Dermis blood vessel endothelial cell (primary cell): ENCODE data around the gene SEBOX. TPM values are rescaled to one million over a fixed set of nuclear protein-coding genes. Genes with fewer than 3 reads are reported as not detected.

Experiments used
- DNase-seq: peaks from one replicate; pipeline ENCODE4 v3.0.0; 2010
- total RNA-seq: library from RNA; depleted of rRNA; stranded (reverse); fragments of >200 nt; gene quantifications from 2 replicates; pipeline ENCODE4 v1.2.3, GENCODE V29; 2014

SEBOX gene
- total RNA-seq, 1 donor from 2014 or later, result not detected

DNA sequence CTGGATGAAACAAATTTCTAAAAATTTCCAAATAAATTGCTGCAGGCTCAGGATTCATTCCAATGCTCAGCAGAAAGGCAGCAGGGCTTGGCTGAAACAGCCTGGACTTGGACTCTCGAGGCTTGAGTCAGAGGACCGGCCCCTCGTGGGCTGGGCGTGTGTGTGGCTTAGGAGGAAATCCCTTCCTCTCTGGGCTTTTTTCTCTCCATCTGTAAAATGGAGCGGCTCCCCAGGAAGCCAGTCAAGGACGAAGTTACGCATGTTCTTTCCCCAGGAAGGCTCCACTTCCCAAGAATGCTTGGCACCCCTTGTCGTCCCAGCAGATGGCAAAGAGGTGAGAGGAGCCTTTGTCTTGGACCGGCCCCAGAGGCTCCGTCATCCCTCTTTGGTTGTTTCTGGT, 27.5 kb upstream of the SEBOX start:
- DNase-seq, result peak; percentile 87

DNA sequence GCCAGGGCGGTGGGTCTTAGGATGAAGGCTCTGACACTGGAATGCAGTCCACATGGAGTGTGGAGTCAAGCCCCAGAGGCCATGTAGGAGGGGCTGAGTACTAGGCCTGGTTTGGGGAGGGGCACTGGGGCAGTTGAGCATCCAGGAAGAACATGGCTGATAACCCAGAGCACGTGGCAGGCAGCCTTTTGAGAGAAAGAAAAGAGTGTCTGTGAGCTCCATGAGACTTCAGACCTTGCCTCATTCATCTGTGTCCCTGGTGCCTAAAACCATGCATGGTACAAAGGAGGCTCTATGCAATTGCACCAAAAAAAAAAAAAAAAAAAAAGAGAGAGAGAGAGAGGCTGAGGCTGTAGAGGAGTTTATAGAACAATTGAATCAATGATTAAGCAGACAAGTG, 26.4 kb upstream of the SEBOX start:
- DNase-seq, result no peak

DNA sequence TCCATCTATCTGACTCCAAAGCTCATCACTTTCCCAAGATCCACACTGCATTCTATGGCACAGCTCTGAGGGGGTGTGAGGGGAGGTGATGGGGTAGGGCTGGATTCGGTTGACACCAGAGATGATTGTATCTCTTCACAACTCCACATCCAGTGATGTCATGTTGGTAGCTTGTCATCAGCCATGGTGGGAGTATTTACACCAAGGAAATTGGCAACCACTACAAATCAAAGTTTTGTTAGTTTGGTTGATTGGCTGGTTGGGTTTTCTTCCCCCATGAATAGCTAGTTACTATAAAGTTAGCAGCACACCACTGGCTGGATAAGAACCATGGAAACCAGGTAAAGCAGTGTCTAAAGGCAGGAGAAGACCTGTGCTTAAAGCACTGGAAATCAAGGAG, 26.0 kb upstream of the SEBOX start:
- DNase-seq, result no peak

DNA sequence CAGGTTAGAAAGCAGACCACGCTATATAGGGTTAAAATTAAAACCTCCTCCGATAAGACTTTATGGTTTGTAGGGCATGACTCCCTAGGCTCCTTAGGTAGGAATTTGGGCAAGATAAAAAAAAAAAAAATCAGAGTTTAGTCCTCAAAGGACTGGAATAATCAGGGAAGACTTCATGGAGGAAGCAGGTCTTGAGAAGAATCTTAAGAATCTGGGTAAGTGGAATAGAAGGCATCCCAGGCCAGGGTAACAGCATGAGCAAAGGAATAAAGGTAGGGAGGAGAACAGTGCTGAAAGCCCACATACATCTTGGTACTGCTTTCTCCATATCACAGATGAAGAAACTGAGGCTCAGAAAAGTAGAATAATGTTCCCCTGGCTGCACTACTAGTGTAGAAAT, 25.6 kb upstream of the SEBOX start:
- DNase-seq, result no peak

DNA sequence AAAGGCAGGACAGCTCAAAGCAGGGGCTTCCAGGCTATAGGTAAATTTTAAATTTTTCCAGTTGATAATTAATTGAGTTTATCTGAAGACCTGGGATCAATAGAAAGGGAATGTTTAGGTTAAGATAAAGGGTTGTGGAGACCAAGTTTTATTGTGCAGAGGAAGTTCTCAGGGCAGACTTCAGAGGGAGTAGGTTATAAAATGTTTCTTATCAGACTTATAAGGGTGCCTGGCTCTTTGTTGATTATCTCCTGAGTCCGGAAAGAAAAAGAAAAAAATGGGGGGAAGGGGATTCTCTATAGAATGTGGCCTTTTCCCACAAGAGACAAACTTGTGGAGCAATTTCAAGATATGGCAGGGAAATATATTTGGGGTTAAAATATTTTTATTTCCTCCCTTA, 25.1 kb upstream of the SEBOX start:
- DNase-seq, result no peak

DNA sequence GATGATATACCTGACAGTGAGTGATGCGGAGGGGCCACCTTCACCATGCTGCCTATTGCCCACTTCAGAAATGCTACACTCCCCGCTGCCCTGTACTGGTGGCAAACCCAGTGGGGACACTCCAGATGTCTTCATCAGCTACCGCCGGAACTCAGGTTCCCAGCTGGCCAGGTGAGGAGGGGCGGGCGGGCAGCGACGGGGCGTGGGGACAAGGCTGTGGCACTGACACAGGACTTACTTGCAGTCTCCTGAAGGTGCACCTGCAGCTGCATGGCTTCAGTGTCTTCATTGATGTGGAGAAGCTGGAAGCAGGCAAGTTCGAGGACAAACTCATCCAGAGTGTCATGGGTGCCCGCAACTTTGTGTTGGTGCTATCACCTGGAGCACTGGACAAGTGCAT, 23.1 kb upstream of the SEBOX start:
- DNase-seq, result no peak

DNA sequence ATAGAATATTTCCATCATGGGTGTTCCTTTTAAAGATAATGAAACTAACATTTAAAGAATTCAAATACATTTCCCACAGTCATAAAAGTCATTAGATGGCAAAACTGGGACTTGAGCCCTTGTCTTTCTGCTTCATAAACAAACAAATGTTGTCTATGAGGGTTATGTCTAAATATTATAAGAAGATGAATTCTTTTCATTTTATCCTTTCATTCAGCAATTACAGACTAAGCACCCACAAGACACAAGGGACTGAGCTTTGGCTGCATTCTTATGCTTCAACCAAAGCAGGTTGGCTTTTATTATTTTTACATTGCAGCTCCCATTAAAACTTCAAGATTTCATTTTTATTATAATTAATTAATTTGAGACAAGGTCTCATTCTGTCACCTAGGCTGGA, 21.4 kb upstream of the SEBOX start:
- DNase-seq, result no peak

DNA sequence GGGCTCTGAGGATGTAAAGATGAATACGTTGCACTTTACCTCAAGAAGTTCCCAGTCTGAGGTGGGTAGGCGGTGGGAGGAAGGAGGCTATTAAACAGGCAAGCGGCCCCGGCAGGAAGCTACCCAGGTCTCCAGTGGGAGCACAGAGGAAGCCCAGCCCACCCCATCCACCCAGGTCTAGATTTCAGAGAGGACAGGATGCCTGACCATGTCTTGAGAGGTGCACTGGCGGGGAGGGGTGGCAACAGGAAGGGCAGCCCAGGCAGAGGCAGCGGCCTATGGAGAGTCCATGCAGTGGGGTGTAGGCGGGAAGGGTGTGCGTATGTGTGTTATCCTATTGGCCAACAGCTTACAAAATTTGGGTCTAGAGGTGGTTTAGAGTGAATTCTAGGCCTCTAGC, 20.4 kb upstream of the SEBOX start:
- DNase-seq, result no peak

DNA sequence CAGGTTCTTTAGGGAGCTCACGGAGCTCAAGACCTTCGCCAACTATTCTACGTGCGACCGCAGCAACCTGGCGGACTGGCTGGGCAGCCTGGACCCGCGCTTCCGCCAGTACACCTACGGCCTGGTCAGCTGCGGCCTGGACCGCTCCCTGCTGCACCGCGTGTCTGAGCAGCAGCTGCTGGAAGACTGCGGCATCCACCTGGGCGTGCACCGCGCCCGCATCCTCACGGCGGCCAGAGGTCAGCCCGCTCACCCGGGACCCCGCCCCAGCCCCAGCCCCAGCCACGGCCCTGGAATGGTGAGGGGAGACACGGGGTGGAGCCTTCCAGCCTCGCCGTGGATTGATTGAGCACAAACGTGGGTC, 20.0 kb upstream of the SEBOX start:
- no peak for DNase-seq

DNA sequence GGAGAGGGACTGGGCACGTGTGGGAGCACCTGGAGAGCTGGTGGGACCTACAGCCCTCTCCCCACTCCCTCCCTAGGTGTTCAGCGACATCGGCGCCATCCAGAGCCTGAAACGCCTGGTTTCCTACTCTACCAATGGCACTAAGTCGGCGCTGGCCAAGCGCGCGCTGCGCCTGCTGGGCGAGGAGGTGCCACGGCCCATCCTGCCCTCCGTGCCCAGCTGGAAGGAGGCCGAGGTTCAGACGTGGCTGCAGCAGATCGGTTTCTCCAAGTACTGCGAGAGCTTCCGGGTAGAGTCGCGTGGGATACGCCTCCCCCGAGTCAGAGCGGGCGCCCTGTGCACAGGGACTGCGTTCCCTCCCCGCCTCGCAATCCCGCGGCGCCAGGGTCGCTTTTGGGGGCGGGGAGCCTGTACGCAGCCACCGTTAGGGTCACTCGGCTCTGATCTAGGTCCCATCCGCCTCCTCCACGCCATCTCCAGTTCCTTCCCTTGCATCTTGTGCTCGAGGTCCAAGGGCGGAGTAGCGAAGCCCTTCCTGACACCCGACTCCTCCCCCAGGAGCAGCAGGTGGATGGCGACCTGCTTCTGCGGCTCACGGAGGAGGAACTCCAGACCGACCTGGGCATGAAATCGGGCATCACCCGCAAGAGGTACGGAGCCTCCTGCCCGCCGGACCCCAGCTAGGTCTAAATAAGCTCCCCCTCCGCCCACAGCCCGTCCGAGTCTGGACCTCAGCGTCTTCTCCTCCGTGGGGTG, 19.5 kb upstream of the SEBOX start:
- peak; percentile 61 for DNase-seq

DNA sequence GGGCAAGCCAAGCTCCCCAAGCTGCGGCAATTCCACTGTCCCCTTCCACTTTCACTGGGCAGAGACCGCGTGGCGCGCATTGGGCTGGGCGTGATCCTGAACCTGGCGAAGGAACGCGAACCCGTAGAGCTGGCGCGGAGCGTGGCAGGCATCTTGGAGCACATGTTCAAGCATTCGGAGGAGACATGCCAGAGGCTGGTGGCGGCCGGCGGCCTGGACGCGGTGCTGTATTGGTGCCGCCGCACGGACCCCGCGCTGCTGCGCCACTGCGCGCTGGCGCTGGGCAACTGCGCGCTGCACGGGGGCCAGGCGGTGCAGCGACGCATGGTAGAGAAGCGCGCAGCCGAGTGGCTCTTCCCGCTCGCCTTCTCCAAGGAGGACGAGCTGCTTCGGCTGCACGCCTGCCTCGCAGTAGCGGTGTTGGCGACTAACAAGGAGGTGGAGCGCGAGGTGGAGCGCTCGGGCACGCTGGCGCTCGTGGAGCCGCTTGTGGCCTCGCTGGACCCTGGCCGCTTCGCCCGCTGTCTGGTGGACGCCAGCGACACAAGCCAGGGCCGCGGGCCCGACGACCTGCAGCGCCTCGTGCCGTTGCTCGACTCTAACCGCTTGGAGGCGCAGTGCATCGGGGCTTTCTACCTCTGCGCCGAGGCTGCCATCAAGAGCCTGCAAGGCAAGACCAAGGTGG, 16.3 kb upstream of the SEBOX start:
- DNase-seq, result peak; percentile 80

DNA sequence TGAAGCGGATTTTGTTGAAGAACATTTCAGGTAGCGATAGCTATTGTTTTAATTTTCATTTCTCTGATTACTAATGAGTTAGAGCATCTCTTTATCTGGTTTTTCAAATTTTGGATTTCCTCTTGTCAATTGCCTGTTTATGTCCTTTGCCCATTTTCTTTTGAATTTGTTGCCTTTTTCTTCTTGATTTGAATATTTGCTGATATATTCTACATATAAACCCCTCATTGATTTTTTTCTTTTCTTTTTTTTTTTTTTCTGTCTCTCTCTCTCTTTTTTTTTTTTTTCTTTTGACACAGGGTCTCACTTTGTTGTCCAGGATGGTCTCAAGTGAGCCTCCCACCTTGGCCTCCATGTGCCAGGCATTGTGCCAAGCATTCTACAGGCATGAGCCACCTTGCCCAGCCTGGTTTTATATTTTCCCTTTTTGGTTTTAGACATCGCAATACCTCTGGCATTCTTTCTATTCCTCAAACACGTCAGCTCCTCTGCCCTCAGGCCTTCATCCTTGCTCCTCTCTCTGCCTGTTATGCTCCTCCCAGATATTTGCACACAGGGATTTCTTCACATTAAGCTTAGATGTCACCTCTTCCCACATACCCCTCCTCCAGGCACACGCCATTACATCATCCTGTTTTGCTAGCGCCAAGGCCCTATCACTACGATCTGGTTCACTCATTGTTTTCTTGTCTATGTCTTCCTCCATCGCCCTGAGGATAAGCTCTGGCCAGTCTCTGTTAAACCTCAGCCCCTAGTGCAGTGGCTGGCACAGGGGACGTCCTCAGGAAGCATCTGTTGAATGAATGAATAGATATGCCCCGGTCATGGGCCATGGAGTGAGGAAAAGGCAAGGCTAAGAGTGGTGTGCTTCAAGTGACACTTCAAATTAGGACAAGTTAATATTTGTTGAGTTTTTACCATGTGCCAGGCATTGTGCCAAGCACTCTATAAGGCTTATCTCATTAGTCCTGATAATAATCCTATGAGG, 15.1 kb upstream of the SEBOX start:
- DNase-seq, result peak; percentile 73

DNA sequence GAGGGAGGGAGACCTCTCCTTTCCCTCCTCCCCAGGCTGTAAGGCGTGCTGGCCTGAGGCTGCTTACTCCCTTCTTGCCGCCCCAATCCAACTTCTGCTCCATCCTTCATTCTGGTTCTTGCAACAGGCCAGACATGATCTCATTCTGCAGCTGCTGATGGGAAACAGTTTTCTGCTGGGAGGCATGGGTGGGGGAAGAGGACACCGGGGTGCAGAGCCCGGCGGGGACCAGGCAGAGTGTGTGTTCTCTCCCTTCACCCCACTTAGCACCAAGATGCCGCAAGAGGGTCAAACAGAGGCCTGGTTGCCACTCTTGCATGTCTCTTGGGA, 7.9 kb upstream of the SEBOX start:
- no peak for DNase-seq

DNA sequence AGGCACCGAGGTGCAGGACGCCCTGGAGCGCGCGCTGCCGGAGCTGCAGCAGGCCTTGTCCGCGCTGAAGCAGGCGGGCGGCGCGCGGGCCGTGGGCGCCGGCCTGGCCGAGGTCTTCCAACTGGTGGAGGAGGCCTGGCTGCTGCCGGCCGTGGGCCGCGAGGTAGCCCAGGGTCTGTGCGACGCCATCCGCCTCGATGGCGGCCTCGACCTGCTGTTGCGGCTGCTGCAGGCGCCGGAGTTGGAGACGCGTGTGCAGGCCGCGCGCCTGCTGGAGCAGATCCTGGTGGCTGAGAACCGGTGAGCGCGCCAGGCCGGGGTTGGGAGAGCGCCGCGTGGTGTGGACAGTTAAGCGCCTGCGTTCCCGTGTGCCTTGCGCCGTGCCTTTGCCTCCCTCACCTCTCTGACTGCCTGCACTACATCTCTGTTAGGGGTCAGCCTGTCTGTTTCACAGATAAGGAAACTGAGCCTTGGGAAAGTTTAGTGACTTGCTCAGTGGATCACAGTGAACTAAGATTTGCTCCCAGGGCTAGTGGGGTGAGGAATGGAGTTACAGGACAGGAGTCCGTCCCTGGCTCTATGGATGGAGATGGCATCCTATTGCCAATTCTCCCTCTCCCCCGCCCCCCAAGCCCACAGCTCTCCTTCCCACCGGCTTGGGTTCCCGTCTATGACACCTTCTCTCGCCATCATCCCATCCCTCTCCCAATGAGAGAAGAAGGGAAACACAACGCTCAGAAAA, 7.4 kb upstream of the SEBOX start:
- DNase-seq, result peak; percentile 43

DNA sequence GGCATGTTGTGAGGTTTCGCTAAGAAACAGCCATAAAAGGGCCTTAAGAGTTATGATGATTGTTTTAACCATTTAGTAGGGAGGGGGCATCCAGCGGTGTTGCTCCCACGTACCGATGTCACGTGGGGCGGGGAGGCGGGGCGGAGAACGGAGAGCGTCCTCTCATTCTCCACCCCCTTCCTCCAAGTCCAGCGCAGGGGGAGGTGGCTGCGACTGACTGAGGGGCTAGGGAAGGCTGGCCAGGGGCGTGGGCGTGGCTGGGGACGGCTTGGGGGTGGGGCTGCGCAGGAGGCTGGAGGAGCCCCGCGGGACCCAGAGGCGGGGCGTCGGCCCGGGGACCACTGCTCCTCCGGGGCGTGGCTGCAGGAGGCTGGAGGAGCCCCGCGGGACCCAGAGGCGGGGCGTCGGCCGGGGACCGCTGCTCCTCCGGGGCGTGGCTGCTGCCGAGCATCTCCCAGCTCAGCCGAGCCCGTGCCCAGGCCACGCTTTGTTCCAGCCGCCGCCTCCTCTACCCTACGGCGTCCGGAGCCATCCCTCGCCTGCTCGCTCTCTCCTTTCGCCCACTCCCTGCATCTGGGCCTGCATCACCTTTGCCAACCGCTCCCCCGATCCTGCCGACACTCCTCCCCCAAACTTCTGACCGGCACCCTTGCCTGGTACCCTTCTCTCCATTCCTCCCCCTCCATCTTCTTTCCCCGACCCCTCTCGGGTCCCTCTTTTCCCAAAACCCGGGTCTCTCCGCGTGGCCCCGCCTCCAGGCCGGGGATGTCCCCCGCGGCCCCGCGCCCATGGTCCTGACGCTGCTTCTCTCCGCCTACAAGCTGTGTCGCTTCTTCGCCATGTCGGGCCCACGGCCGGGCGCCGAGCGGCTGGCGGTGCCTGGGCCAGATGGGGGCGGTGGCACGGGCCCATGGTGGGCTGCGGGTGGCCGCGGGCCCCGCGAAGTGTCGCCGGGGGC, 6.5 kb upstream of the SEBOX start, which contains the start of gene SARM1:
Gene SARM1, plus strand, starts transcription at position 450 of the 958 bp plus-strand sequence. Its CDS starts 339 bp downstream, at position 789.
- peak; percentile 75 for DNase-seq

DNA sequence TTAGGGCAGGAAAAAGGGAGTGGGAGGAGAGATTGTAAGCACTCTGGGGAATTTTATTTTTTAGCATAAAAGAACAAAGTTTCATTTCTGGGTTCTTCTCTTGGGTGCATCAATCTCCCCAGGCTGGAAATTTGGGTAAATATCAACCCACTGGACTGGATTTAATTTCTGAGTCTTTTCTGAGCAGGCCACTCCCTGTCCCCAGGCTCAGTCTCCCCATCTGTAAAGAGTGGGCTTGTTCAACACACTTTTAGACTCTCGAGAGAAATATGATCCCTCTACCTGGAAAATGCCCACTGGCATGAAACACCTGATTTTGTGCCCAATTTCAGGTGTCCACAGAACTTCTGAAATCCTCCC, 5.7 kb upstream of the SEBOX start:
- DNase-seq, result no peak

DNA sequence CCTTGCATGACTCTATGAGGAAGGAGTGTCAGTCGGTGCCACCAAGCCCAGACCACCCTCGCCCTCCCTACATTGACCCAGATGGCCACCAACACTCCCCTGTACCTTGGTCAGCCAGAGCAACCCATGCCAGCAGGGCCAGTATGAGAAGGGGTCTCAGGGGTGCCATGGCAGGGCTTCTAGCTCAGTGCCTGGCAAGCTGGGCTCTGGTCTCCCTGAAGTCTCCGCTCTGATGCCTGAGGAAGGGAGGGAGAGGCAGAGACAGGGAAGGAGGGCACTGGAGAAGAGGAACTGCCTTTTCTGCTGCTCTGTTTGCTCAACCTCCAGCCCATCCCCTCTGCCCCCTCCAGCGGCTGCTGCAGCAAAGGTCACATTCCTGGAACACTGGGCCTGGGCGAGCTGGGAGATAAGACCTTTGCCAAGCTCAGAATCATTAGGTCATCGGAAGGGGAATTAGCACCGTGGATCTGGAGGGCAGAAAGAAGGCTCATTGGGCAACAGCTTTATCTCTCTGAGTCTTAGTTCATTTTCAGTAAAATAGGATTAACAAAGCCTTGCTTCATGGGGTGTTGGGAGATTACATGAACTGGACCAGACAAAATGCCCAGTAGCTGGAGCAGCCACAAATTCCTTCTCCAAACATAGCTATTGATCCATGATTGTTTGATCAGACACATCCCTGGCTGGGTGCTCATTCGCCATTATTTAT, 5.2 kb upstream of the SEBOX start, which contains the start of gene VTN:
Gene VTN, minus strand, starts transcription at position 273 of the 709 bp plus-strand sequence. Its CDS starts 104 bp downstream, at position 169.
- DNase-seq, result peak; percentile 36

DNA sequence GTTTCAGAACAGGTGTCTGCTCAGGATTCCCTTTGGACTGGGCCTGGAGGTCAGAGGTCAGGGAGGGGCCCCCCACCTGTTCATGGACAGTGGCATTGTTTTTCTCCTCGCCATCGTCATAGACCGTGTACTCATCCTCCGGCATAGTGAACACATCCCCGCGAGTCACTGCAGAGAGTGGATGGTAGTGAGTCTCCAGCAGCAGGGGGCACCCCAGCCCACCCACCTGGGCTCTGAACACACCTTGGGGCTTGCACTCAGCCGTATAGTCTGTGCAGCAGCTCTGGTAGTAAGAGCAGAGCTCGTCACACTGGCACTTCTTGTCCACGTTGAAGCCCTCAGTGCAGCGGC, 4.7 kb upstream of the SEBOX start:
- DNase-seq, result no peak

DNA sequence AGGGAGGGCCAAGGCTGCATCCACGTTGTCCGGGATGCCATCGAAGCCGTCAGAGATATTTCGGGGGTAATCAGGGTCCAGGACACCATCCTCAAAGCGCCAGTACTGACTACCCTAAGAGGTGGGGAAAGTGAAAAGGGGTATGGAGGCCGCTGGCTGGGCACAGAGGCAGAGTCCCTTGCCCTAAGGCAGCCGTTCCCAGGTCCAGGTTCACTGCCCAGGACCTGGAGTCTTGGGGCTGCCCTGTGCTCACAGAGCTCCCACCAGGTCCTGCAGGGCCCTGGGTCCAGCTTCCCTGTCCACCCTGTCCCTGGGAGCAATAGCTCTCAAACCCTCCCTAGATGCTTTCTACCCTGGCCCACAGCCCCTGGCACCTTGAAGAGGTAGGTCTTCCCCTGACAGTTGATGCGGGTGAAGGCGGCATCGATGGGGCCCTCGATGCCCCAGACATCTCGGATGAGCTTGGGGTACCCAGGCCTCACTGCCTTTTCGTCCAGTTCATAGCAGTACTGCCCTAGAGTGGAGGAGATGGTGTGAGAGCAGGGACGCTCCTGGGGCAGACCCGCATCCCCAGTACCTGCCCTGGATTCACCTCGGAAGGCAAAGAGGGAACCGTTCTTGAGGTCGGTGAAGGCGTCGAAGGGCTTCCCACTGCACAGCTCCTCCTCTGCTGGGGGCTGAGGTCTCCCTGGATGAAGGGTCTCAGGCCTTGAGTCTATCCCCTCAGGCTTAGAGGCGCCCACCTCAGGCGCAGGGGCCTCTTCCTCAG, 4.1 kb upstream of the SEBOX start:
- DNase-seq, result no peak

DNA sequence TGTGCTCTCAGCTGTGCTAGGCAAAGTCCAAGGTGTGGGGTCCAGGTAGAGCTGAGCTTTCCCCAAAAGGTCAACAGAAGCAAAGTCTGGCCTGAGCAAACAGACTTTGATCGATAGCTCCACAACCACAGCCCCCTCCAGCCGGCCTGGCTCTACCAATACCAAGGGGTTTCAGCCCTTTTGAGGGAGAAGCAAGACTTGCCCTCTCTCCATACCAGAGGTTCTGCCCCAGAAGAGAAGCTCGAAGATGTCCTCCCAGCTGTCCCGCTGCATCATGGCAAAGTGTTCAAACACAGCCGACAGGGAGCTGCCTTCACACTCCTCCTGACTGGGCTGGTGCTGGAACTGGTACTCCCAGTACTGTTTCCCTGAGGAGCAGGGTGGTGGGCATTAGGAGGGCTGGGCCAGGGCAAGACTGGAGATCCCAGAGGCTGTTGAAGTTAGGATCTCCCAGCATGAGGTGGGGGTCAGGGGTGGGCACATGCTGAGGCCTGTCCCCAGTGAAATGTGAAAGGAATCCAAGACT, 3.4 kb upstream of the SEBOX start:
- DNase-seq, result no peak
